HG02970 (cell line): Measurements from ENCODE around the gene ESPN.
"Not testable (repeated sequence)": the region's sequence is repeated elsewhere in the genome, so short reads cannot be mapped to it uniquely, and the experiment has no call there.

Experiments used
- ATAC-seq: cut with Tn5 transposase; IDR thresholded peaks from one replicate; pipeline ENCODE4 v1.9.1; 2021; ENCODE audit warnings: mild to moderate bottlenecking, moderate library complexity, moderate number of reproducible peaks; ENCODE audit not compliant: unreplicated experiment, low FRiP score

The ESPN gene

DNA sequence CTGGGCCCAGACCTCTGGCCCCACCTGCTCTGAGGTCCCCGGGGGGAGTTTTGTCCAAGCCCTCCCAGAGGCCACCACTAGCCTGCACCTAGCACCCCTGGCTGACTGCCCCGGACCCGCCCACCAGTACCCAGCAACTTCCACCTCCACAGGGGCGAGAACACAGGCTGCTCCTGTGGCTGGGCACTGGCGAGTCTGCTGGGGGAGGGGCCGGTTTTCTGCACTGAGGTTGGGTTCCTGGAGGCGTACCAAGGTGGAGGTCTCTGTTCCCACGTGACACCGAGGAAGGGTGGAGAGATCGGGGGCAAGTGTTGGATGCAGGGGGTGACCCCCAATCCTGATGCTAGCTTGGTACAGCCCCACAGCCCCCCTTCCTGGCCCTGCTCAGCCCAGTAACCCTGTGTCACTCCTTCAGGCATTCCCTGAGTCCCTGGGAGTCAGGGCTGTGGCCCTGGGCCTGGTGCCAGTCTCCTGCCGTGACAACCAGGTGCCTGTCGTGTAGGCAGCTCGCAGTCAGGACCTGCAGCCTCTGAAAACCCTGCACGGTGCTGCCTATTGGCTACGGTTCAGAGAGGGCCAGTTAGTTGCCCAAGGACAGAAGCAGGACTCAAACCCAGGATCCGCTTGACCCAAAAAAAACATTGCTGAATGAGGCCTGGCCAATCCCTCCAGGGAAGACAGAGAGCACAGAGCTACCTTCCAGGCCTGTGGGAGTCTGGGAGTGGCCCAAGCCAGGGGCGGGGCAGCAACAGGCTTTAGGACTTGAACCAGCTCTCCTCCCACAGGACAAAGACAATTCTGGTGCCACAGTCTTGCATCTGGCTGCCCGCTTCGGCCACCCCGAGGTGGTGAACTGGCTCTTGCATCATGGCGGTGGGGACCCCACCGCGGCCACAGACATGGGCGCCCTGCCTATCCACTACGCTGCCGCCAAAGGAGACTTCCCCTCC, 3.1 kb downstream of the ESPN start:
- ATAC-seq, result no peak

DNA sequence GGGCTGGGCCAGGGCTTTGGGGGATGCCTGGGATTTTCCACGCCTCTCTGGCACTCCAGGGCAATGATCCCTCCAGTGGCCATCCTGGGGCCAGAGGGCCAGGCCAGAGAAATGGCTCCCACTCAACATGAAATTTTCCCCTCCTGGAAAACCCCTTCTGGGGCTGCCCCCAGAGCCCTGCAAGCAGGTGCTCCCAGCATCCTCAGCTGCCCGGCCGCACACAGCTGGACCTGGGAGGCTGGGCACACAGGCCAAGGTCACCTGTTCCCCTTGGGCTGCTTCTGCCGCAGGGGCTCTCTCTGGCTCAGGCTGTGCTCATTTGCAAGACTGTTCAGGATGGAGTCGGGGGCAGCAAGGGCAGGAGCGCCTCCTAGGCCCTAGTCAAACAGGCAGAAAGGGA, 3.9 kb downstream of the ESPN start:
- ATAC-seq, result not testable (repeated sequence)

DNA sequence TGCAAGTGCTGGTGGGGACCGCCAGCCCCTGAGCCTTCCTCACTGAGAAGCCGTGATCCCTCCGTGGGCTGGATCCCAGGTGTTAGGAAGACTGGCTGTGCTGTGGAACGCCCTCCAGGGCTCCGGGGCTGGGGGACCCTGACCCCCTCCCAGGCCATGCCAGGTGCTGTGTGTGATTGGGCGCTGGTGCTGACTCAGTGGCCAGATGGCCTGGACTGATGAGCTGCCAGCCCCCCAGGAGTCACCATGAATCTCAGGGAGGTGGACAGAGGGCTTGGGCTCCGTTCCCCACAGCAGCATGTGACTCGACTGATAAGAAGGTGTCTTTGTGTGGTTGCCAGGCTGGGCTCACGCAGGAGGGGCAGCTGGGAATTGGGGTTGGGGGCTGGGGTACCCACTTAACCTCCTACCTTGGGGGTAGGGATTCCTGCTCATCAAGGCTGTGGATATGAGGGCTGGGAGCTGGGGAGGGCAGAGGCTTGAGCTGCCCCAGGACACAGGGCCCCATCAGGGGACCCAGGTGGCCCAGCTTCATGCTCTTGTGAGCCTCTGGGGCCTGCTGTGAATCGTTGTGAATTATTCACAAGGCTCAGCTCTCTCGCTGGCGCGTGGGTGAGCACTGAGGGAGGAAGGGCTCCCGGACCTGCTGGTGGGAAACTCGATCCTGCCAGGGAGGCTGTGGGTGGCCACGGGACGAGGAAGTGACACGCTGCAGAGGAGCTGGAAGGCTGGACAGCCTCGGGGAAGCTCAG, 5.3 kb downstream of the ESPN start:
- not testable (repeated sequence) for ATAC-seq

DNA sequence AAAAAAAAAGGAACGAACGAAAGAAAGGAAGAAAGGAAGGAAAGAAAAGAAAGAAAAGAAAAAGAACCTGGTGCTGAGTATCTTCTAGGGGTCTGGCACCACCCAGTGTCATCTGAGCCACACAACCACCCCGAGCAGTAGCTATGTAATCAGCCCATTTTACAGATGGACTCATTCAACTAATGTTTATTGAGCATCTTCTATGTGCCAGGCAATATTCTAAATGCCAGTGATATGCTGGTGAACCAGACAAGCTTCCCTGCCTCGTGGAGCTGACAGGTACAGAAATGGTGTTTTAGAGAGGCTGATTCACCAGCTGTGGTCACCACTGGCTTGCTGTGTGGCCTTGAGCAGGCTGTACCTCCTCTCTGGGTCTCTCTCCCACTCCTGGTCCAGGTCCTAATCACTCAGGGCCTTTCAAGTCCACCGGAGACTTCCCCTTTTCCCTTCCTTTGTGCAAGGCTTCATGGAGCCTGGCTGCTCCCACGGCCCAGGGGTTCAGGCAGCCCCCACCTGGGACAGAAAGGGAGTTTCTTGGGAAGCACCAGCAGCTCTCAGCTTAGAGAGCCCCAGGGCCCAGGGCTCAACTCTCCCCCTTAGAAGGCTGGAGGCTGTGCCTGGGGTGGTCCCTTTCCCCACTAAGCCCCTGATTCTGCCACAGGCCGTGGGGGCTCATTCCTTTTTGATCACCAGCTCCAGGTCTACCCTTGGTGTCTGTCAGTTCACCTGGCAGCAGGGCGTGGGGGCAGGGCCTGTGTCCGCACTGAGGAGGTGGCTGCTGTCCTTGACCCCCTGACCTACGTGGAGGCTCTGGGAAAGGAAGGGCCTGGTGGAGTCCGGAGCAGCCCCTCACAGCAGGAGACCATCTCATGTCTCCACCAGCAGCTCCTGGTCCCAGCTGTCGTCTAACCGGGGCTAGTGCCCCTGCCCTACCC, 7.3 kb downstream of the ESPN start:
- not testable (repeated sequence) for ATAC-seq

DNA sequence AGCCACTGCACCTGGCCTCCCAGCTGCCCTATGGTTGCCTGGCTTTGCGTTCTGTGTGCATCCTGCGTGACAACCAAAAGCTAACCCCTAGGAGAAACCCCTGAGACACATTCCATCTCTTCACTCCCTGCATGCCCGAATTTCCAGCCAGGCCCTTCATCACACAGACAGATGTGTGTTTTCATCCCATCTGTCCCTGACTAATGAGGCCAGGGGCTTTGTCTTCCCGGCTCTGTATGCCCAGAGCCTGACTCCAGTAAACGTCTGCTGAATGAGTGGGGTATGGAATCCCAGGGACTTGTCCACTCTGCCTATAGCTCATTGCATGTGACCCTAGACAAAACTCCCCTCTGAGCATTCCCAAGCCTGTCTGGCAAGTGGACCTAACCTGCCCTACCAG, 9.6 kb downstream of the ESPN start:
- ATAC-seq, result no peak

DNA sequence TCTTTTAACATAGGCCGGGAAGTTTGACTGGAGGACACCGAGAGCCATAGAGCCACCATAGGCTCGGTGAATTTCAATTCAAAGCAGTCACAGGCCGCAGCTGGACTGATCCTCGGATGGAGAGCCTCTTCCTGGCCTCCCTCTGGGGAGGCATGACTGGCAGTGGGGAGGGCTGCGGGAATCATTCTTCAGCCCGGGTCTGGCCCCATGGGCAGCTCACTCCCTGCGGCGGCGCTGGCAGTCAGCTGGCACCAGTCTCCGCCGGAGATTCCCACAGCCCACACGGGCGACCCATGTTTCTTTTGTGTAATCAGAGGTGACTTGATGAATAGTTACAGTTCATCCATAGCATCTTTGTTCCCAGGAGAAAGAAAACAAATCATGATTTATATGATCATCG, 10.6 kb downstream of the ESPN start:
- ATAC-seq, result no peak

DNA sequence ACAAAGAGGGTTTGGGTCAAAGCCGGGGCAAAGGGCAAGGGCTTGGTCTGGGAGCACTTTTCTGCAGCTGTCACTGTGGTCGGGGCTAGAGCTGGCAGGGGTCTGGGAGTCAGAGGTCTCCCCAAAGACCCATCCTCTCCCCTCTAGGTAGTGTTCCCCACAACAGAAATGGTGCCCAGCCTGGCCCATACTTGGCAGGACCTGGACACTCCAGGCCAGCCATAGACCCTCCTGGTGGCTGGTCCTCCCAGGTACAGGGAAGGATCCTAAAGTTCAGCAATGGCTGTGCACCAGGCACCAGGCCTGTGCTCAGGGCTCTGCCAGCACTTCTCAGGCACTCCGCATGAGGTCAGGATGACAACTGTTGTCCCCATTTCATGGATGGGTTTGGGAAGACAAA, 11.0 kb downstream of the ESPN start:
- ATAC-seq, result no peak

DNA sequence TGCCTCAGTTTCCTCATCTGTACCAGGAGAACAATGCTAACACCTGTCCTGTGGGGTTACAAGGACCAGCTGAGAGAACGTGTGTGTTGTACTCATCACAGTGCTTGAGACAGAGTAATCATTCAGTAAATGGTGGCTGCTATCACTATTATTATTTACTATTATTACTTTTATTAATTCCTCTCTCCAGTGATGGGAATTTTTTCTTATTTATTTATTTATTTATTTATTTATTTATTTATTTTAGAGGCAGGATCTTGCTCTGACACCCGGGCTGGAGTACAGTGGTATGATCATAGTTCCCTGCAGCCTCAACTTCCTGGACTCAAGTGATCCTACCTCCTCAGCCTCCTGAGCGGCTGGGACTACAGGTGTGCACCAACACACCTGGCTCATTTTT, 11.7 kb downstream of the ESPN start:
- ATAC-seq, result not testable (repeated sequence)

DNA sequence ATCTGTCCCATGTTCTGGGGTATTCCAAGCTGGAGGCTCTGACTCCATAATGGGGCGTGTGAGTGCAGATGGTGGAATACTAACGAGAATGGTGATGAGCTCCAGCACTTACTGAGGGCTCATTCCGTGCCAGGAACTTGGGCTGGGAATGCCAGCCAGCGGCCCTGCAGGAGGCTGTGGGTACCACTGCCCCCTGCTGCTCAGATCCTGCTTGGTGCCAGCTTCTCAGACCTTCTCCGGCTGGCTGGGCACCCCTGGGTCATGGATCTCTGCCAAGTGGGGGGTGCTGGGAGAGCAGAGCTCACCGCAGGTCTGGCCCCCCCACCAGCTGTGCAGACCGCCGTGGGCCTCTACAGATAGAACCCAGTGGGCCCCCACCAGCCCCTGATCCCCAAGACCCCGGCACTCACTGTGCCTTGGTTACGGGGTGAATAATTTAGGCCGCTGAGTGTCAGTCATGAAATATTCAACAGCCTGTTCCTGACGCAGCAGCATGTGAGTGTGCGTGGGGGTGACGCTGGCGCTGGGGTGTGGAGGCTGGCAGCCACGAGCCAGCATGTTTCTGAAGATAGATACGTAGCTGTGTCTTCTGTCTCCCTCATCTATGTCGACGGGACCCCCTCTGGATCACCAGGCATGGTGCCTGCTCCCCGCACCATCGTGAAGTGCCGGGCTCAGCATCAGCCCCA, 12.6 kb downstream of the ESPN start:
- not testable (repeated sequence) for ATAC-seq

DNA sequence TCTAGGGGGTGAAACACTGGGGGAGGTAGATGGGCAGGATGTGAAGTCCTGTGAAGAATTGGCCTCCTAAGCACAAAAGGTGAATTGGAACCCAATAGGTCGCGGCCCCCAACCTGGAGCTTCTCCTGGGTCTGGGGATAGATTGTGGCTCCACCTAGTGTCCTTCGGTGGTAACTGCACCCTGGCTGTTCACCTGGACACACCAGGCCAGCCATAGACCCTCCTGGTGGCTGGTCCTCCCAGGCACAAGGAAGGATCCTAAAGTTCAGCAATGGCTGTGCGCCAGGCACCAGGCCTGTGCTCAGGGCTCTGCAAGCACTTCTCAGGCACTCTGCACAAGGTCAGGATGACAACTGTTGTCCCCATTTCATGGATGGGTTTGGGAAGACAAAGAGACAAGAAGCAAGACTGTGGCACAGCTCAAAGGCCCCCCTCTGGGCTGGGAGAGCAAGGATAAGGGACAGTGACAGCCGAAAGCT, 13.5 kb downstream of the ESPN start:
- ATAC-seq, result no peak

DNA sequence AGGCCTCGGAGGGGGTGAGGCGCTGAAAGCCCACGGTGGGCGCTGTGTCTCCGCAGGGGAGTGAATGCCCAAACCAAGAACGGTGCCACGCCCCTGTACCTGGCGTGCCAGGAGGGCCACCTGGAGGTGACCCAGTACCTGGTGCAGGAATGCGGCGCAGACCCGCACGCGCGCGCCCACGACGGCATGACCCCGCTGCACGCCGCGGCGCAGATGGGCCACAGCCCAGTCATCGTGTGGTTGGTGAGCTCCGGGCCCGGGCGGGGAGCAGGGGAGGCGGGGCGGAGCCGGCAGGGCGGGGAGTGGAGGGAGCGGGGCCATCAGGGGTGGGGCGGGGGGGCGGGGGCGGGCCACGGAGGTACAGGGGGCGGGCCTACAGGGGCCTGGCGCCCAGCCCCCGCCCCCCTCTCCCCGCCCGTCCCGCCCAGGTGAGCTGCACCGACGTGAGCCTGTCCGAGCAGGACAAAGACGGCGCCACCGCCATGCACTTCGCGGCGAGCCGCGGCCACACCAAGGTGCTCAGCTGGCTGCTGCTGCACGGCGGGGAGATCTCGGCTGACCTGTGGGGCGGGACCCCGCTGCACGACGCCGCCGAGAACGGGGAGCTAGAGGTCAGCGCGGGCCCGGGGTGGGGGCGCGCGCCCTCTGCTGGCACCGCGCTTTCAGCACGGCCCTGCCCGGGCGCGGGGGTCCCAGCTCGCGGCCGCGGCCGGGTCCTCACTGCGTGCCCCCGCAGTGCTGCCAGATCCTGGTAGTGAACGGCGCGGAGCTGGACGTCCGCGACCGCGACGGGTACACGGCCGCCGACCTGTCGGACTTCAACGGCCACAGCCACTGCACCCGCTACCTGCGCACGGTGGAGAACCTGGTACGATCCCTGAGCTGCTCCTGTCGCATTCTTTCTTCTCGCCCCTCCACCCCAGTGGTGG, 15.9 kb downstream of the ESPN start:
- no peak for ATAC-seq

DNA sequence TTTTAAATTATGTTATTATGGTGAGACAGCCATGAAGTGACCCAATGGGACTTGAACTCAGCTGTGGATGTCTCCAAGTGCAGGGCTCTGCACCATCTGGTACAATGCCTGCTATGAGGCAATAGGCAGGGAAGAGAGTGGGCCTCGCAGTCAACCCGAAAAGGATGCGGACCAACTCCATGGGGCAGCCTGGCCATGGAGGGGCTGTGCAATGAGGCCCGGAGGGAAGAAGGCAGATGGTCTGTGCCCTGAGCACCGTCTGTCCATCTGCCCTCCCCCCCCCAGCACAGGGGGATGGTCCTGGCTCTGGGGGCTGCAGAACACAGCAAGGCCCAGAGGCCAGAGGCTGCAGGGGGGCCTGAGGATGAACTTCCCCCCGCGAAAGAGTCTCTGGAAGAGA, 17.0 kb downstream of the ESPN start:
- ATAC-seq, result no peak

DNA sequence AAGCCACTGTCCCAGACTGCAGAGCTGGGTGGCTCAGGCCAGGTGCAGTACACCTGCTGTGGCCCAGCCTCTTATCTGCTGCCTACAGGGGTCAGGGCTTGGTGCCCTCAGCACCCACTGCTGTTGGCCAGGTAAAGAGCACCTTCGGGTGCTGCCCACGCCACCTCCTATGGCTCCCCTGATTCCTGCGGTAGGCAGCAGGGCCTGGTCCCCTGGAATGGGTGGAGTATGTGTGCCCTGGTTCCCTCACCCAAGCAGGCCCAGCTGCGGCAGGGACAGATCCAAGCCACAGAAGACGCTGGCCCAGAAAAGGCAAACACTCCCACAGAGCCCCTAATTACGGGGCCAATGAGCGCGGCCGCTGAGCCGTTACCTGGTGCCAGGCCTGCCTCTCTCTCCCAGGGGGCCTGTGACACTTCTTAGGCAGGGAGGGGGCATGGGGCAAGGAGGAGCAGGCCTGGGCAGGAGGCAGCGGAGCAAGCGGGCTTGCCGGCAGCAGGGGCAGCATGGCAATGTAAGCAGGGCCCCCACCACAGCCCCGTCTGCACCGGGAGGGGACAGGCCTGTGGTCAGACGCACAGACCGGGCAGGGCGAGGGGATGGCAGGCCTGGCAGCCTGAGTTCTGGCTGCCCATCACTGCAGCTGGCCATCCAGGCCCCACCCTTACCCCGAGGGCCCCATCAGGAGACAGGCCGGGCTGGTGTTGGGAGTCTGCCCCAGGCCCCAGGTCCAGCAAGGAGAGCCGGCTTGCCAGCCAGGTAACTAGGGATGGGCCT, 19.0 kb downstream of the ESPN start:
- no peak for ATAC-seq

DNA sequence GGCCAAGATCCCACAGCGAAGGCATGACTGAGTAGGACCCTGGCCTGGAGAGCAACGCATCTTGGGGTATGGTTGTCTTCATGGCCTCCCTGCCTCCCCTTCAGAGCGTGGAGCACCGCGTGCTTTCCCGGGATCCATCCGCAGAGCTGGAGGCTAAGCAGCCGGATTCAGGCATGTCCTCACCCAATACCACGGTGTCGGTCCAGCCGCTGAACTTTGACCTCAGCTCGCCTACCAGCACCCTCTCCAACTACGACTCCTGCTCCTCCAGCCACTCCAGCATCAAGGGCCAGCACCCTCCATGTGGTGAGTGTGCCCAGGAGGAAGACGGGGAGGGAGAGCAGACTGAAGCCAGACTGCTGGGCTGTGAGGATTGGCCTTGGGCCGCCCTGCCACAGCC, 19.8 kb downstream of the ESPN start:
- no peak for ATAC-seq

DNA sequence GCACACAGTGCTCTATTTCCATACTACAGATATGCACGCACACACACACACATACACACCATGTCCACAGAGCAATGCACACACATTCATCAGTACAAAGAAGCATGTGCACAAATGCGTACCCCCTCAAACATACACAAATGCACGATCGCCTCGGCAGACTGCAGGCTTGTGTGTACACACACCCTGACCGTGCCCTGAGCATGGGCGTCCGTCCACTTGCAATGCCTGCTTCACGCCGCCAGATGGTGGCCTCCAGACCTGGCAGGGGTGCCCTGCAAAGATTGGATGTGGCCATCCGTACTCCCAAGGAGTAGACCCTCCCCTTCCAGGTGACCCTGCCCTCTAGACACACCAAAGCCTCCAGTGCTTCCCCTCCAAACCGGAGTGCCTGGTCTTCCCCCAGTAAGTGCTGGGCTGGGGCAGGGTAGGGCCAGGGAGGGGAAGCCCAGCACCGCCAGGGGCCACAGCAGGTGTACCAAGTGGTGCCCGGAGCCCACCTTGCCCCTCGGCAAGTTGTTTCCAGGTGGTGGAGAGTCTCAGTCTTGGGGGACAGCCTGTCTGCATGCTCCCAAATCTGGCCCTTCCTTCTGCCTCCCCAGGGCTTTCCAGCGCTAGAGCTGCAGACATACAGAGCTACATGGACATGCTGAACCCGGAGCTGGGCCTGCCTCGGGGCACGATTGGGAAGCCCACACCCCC, 20.6 kb downstream of the ESPN start:
- no peak for ATAC-seq

DNA sequence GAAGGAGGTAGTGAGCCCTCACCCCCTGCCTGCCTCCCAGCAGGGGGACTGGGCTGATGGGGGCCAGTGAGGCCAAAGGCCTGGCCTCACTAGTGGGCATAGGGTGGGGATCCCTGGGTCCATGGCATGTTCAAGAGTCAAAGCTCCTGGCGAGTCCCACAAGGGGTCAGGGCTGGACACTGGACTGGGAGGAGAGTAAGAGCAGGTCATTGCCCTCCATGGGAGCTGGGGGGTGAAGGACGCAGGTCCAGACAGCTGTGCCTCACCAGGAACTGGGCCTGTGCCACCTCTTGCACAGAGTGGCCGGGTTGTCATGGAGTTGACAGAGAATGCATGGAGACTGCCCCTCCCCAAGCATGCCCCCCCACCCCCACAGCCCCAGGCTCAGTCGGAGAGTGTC, 21.4 kb downstream of the ESPN start:
- not testable (repeated sequence) for ATAC-seq

DNA sequence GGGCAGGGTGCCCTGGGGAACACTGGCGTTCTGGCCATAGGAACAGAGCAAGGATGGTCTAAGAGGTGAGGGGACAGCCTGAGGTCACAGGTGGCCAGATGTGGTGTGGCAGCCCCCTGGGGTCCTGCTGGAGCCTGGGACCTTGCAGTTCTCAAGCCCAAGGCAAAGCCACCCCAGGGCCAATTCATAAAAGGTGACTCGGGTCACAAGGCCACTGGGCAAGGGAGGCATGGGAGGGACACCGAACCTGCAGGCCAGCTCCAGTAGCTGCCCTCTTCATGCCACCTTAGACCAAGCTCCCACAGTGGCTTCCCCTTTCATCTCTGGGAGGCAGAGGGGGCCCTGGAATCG, 22.1 kb downstream of the ESPN start:
- no peak for ATAC-seq
